SH-SY5Y (cell line): ENCODE results near the gene CHN2.

Experiments
- GATA2 ChIP-seq: IDR thresholded peaks from 2 replicates; pipeline ENCODE4 v1.6.1; 2011; ENCODE audit warnings: mild to moderate bottlenecking, low read depth, low read length
- GATA3 ChIP-seq: IDR thresholded peaks from 2 replicates; pipeline ENCODE4 v1.6.1; 2011; ENCODE audit warnings: low read depth, mild to moderate bottlenecking, low read length, moderate library complexity

DNA sequence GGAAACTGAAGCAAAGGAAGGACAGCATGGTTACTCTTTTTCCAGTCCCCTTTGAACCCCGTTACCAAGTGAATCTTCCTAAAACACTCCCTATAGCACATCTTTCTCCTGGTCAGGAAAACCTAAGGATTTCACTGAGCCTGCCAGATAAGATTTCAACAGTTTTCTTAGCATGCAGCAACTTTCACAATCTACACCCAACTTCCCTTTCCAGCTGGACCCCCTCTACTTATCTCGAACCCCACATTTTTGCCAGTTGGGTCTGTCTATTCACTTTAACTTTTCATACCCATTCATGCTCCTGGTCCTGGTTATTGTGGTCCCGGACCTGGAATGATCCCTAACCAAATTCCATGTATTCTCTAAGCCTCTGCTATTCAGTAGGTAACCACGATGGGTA lies 33.3 kb upstream of the CHN2 start:
- no peak for TF ChIP-seq GATA2
- no peak for TF ChIP-seq GATA3
